Neuronal stem cell (in vitro differentiated cells): ENCODE data around the gene C3orf52.
A peak's percentile ranks its signal among the peaks of the same experiment; 100 is the strongest.

Source experiments
- DNase-seq: peaks from one replicate; pipeline ENCODE4 v3.0.0-alpha.2; 2013; ENCODE audit warnings: low spot score
- H2AFZ ChIP-seq: one replicate; pipeline ENCODE4 v1.6.1; 2013; ENCODE audit warnings: mild to moderate bottlenecking, low read length, inconsistent platforms
- H2AK5ac ChIP-seq: 2 replicates; pipeline ENCODE4 v1.6.1; 2013; ENCODE audit warnings: low read depth, mild to moderate bottlenecking, inconsistent platforms, low read length, moderate library complexity, mixed read lengths
- H2BK120ac ChIP-seq: 2 replicates; pipeline ENCODE4 v1.6.1; 2013; ENCODE audit warnings: low read depth, mild to moderate bottlenecking, inconsistent platforms, low read length, moderate library complexity, mixed read lengths
- H2BK12ac ChIP-seq: one replicate; pipeline ENCODE4 v1.6.1; 2013; ENCODE audit warnings: low read length, inconsistent platforms
- H2BK15ac ChIP-seq: 2 replicates; pipeline ENCODE4 v1.6.1; 2013; ENCODE audit warnings: mild to moderate bottlenecking, low read length, inconsistent platforms, mixed read lengths
- H2BK5ac ChIP-seq: one replicate; pipeline ENCODE4 v1.6.1; 2013; ENCODE audit warnings: inconsistent platforms, mild to moderate bottlenecking, low read length, moderate library complexity
- H3K14ac ChIP-seq: one replicate; pipeline ENCODE4 v1.6.1; 2013; ENCODE audit warnings: low read length, inconsistent platforms
- H3K18ac ChIP-seq: 2 replicates; pipeline ENCODE4 v1.6.1; 2013; ENCODE audit warnings: low read length, inconsistent platforms
- H3K23ac ChIP-seq: 2 replicates; pipeline ENCODE4 v1.6.1; 2013; ENCODE audit warnings: low read depth, mild to moderate bottlenecking, mixed read lengths, low read length, inconsistent platforms; ENCODE audit not compliant: poor library complexity
- H3K27ac ChIP-seq: replicated peaks from 3 replicates; pipeline ENCODE4 v1.5.1; 2013; ENCODE audit warnings: low read length, inconsistent platforms
- H3K27me3 ChIP-seq, 3 experiments: 2 replicates each; pipeline ENCODE4 v1.6.1; 2013; ENCODE audit warnings: low read length in 3 of 3, mild to moderate bottlenecking in 2 of 3, inconsistent platforms in 1 of 3, low read depth in 1 of 3, mixed read lengths in 1 of 3, moderate library complexity in 1 of 3; ENCODE audit not compliant: control insufficient read depth in 3 of 3, insufficient read depth in 3 of 3
- H3K36me3 ChIP-seq, 2 donors: replicated peaks in 1 of 2; 2 replicates each; pipeline ENCODE4 v1.6.1; 2013; ENCODE audit warnings: low read length in 2 of 2; ENCODE audit not compliant: control insufficient read depth in 2 of 2, insufficient read depth in 2 of 2
- H3K4ac ChIP-seq: 2 replicates; pipeline ENCODE4 v1.6.1; 2013; ENCODE audit warnings: inconsistent platforms, mild to moderate bottlenecking, low read length, moderate library complexity
- H3K4me1 ChIP-seq, 2 donors: 1 replicate in 1 of 2; 2 replicates in 1 of 2; pipeline ENCODE4 v1.6.1; 2013; ENCODE audit warnings: low read length in 2 of 2, low read depth in 1 of 2; ENCODE audit not compliant: control insufficient read depth in 2 of 2, insufficient read depth in 1 of 2
- H3K4me2 ChIP-seq: one replicate; pipeline ENCODE4 v1.6.1; 2013; ENCODE audit warnings: mild to moderate bottlenecking, low read length, inconsistent platforms; ENCODE audit not compliant: insufficient read depth, poor library complexity, severe bottlenecking
- H3K4me3 ChIP-seq, 2 donors: 2 replicates each; pipeline ENCODE4 v1.5.1; 2013; ENCODE audit warnings: low read length in 2 of 2, mild to moderate bottlenecking in 2 of 2, inconsistent platforms in 1 of 2, moderate library complexity in 1 of 2
- H3K79me1 ChIP-seq: one replicate; pipeline ENCODE4 v1.6.1; 2013; ENCODE audit warnings: low read depth, mild to moderate bottlenecking, inconsistent platforms, low read length, moderate library complexity
- H3K9ac ChIP-seq: one replicate; pipeline ENCODE4 v1.6.1; 2013; ENCODE audit warnings: mild to moderate bottlenecking, low read depth, low read length, inconsistent platforms; ENCODE audit not compliant: poor library complexity
- H3K9me3 ChIP-seq, 2 donors: replicated peaks in 1 of 2; 2 replicates each; pipeline versions ENCODE3 to v1.6.1; 2013; ENCODE audit warnings: low read length in 2 of 2, mild to moderate bottlenecking in 2 of 2, inconsistent platforms in 1 of 2, low read depth in 1 of 2, mixed read lengths in 1 of 2, moderate library complexity in 1 of 2; ENCODE audit not compliant: control insufficient read depth in 2 of 2, insufficient read depth in 1 of 2
- H4K8ac ChIP-seq: one replicate; pipeline ENCODE4 v1.6.1; 2013; ENCODE audit warnings: low read depth, mild to moderate bottlenecking, inconsistent platforms, low read length, moderate library complexity
- H4K91ac ChIP-seq: one replicate; pipeline ENCODE4 v1.6.1; 2013; ENCODE audit warnings: low read length, low read depth, mild to moderate bottlenecking, inconsistent platforms; ENCODE audit not compliant: poor library complexity
- WGBS, 2 donors: extraction: QIAGEN DNeasy Blood & Tissue Kit; methylation state at CpG; one replicate each; pipeline ENCODE4 v1.1.7; 2013; ENCODE audit warnings: missing lambda C conversion rate in 2 of 2, mixed read lengths in 1 of 2; ENCODE audit not compliant: insufficient read length in 2 of 2, insufficient replicate concordance in 1 of 2; ENCODE audit errors: extremely low coverage in 2 of 2; 5-methylcytosine and 5-hydroxymethylcytosine counted together

C3orf52 gene

DNA sequence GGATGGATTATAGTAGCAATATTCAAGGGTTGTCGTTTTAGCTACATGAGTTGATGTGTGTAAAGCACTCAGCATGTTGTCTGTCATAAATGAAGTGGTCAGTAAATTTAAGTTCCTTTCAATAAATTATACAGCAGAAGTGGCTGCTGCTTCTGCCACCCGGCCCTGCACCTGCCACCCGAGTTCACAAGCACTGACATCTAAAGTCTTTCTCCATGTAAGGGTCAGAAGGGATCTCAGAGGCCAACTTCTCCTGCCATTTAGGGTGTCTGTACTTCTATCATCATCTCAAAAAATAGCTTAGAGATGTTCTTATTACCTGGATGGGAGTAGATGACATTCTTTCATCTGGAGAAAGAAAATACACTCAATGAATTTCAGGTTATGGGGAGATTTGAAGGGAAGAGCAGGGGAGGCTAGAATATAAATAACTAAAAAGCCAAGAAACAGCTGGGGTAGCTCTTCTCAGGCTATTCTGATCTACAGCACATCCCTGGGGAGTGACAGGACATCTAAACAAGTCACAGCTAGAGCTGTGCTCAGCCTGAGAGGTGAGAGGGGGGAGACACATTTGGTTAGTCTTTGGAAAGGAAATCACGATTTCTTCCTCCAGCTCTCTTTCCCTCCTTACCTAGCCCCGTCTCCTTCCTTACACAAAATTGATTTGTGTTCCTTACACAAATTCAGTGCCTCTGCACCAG is 38.9 kb downstream of the C3orf52 start:
- peak overlapping the region; percentile 19 for H2BK12ac ChIP-seq
- no peak overlapping the region for H3K18ac ChIP-seq
- H3K23ac ChIP-seq: no peak overlapping the region
- peaks cover 18 to 19% of the 10 kb centered on the region in 2 donors for H3K4me1 ChIP-seq
- H3K4ac ChIP-seq: no peak overlapping the region
- no peaks in the 10 kb centered on the region for H3K9me3 ChIP-seq
- H2AK5ac ChIP-seq: no peak overlapping the region
- H3K4me3 ChIP-seq: no peak overlapping the region
- H2BK15ac ChIP-seq: no peak overlapping the region
- H3K36me3 ChIP-seq: no peaks in the 10 kb centered on the region
- no peak overlapping the region for H2BK120ac ChIP-seq
- no CpG with 5 or more reads among the region's 5 CpGs for WGBS, 2 donors
- no peak overlapping the region for H4K8ac ChIP-seq
- no peak overlapping the region for H4K91ac ChIP-seq
- H3K27me3 ChIP-seq: no peaks in the 10 kb centered on the region
- H3K4me2 ChIP-seq: no peak overlapping the region
- no peak for DNase-seq
- no peak overlapping the region for H2BK5ac ChIP-seq
- peak overlapping the region; percentile 9 for H2AFZ ChIP-seq
- H3K79me1 ChIP-seq: no peaks in the 10 kb centered on the region
- H3K9ac ChIP-seq: no peak overlapping the region
- H3K27ac ChIP-seq: no peak overlapping the region
- no peak overlapping the region for H3K14ac ChIP-seq

DNA sequence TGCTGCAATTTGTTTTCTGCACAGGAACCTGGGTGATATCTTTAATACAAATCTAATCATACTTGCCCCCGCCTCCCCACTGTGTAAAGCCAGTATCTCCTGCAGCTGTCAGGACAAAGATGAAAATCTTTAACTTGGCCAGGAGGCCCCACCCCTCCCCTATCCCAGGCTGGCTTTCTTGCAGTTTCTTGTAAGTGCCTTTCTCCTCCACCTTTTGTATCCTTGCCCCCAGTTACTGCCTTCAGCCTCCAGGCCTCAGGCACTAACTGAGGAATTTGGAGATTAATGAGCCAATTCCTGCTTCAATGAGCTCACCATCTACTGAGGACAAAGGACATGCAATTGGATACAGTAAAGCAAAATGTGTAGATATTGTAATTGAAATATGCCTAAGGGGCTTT is 40.3 kb downstream of the C3orf52 start:
- no peak overlapping the region for H4K91ac ChIP-seq
- H3K27ac ChIP-seq: peak overlapping the region; percentile 38
- no peak overlapping the region for H3K4me3 ChIP-seq
- no peak overlapping the region for H3K4ac ChIP-seq
- no peaks in the 10 kb centered on the region for H3K79me1 ChIP-seq
- peak overlapping the region; percentile 33 for H2AFZ ChIP-seq
- no peaks in the 10 kb centered on the region for H3K27me3 ChIP-seq
- H2BK120ac ChIP-seq: no peak overlapping the region
- no peak overlapping the region for H2AK5ac ChIP-seq
- WGBS, 2 donors: no CpG with 5 or more reads among the region's 1 CpG
- no peak overlapping the region for H2BK15ac ChIP-seq
- DNase-seq: peak; percentile 20
- no peak overlapping the region for H2BK12ac ChIP-seq
- H3K4me2 ChIP-seq: no peak overlapping the region
- H3K9ac ChIP-seq: no peak overlapping the region
- H2BK5ac ChIP-seq: no peak overlapping the region
- H3K23ac ChIP-seq: no peak overlapping the region
- H4K8ac ChIP-seq: no peak overlapping the region
- H3K9me3 ChIP-seq: no peaks in the 10 kb centered on the region
- no peak overlapping the region for H3K14ac ChIP-seq
- no peak overlapping the region for H3K18ac ChIP-seq
- peaks cover 18 to 19% of the 10 kb centered on the region in 2 donors for H3K4me1 ChIP-seq
- no peaks in the 10 kb centered on the region for H3K36me3 ChIP-seq

DNA sequence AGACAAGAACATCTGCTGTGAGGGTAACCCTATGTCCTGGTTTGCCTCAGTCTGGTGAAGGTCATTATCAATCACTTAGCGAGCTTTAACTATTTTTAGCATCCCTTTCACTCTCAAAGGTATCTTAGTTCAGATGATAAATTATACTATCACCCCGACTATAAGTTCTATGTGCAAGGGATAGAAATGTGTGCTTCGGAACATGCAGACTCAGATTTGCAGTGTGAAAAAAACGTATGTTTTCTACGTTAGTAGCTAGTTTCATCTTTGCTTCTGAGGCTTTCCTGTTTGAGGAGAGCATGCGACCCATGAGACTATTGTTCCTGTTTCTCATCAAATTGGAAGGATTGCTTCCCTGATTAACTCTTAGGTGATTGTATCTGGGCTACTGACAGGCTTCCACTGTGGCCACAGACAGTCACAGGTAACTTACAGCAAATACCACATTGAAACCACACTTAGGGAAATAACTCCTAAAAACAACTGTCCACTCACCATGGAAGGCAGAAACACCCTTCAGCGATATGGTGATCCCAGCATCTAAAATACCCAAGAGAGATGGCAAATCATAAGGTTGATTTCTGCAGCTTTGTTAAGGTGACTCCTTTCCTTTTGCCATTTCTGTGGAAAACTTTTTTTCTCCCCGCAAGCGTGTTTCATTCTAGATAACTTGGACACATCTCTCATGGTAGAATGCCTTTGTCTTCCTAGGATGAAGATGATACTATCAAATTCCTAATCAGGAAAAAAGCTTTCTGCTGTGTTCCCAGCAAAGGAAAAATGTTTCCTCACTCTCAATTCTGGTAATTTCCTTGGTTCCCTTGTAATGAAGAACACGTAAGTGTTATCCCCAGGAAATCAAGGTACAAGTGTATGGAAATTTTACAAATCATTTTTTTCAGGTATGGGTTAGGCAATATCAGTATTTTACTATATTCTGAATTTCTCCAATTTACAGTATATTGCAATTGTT is 41.6 kb downstream of the C3orf52 start:
- H3K9me3 ChIP-seq: no peaks in the 10 kb centered on the region
- no peak overlapping the region for H3K4me2 ChIP-seq
- no peak overlapping the region for H3K23ac ChIP-seq
- H2AK5ac ChIP-seq: no peak overlapping the region
- no peaks in the 10 kb centered on the region for H3K36me3 ChIP-seq
- no peak for DNase-seq
- H3K9ac ChIP-seq: no peak overlapping the region
- no peak overlapping the region for H3K18ac ChIP-seq
- no peak overlapping the region for H3K14ac ChIP-seq
- H2BK12ac ChIP-seq: no peak overlapping the region
- H3K27ac ChIP-seq: no peak overlapping the region
- no peak overlapping the region for H2BK120ac ChIP-seq
- no peak overlapping the region for H2AFZ ChIP-seq
- no peak overlapping the region for H2BK15ac ChIP-seq
- peaks cover 18 to 19% of the 10 kb centered on the region in 2 donors for H3K4me1 ChIP-seq
- no peak overlapping the region for H4K91ac ChIP-seq
- H3K4me3 ChIP-seq: no peak overlapping the region
- no peaks in the 10 kb centered on the region for H3K27me3 ChIP-seq
- WGBS, 2 donors: no CpG with 5 or more reads among the region's 10 CpGs
- no peak overlapping the region for H2BK5ac ChIP-seq
- no peak overlapping the region for H3K4ac ChIP-seq
- H4K8ac ChIP-seq: no peak overlapping the region
- H3K79me1 ChIP-seq: no peaks in the 10 kb centered on the region
